SU-DHL-6 (cell line): ENCODE measurements around the gene MPC2.

Experiments
- CTCF ChIP-seq: fragments of 200-600 bp; sonication (generic); IDR thresholded peaks from one replicate; pipeline ENCODE4 v1.5.1; 2017; ENCODE audit warnings: antibody characterized with exemption, mild to moderate bottlenecking, low read length, moderate library complexity; ENCODE audit not compliant: insufficient read depth, poor library complexity, severe bottlenecking
- EZH2phosphoT487 ChIP-seq: fragments of 200-600 bp; sonication (generic), shearing (Covaris generic); conservative IDR thresholded peaks from 2 replicates; pipeline ENCODE4 v1.6.1; 2018; ENCODE audit warnings: mild to moderate bottlenecking, antibody characterized with exemption, low read length, moderate library complexity, mixed read lengths

DNA sequence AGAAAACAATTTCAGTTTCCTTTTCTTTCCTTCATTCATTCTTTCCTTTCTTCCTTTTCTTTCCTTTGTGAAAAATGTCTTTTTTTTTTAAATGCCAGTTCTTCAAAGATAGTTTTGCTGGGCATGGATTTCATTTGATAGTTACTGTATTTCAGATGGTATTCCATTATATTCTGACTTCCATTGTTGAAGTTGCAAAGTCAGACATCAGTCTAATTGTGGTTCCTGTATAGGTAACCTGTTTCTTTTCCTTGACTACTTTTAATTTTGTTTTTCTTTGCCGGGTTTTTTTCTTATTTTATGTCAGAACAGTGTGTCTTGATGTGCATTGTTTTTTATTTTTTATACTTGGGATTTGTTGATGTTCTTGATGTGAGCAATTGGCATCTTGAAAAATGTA is 40.4 kb upstream of the MPC2 start:
- no peak for TF ChIP-seq CTCF
- TF ChIP-seq EZH2phosphoT487: no peak
